ENCODE measurements around the gene RIPOR1.
A peak's percentile ranks its signal among the peaks of the same experiment; 100 is the strongest.

Gene RIPOR1

GRCh38 chr16:67544329-67544841 is 15.8 kb downstream of the RIPOR1 start:
- peak; percentile 24 for TF ChIP-seq CTCF (IDR thresholded peaks at IDR 0.05; ENCODE audit: insufficient read depth, low read length, poor library complexity, severe bottlenecking)
- Histone ChIP-seq H3K4me3 (replicated peaks; ENCODE audit: low read depth, low read length) (no peak overlapping the region), H3K27me3 (replicated peaks; ENCODE audit: control insufficient read depth, insufficient read depth, low read length) (no peaks in the 10 kb centered on the region), H3K36me3 (ENCODE audit: control insufficient read depth, insufficient read depth, low read length) (peaks cover 18% of the 10 kb centered on the region)
- DNase-seq (ENCODE audit: extremely low read depth, insufficient read length), result no peak

- no peak for DNase-seq (ENCODE audit: extremely low read depth, insufficient read length)
- no peak for TF ChIP-seq CTCF (IDR thresholded peaks at IDR 0.05; ENCODE audit: insufficient read depth, low read length, poor library complexity, severe bottlenecking)
- Histone ChIP-seq H3K27me3 (replicated peaks; ENCODE audit: control insufficient read depth, insufficient read depth, low read length) (no peaks in the 10 kb centered on the region), H3K4me3 (replicated peaks; ENCODE audit: low read depth, low read length) (no peak overlapping the region), H3K36me3 (ENCODE audit: control insufficient read depth, insufficient read depth, low read length) (peaks cover 18% of the 10 kb centered on the region)
Measured at GRCh38 chr16:67544844-67545664, 16.4 kb downstream of the RIPOR1 start.

- Histone ChIP-seq H3K36me3 (ENCODE audit: control insufficient read depth, insufficient read depth, low read length) (peaks cover 18% of the 10 kb centered on the region), H3K27me3 (replicated peaks; ENCODE audit: control insufficient read depth, insufficient read depth, low read length) (no peaks in the 10 kb centered on the region), H3K4me3 (replicated peaks; ENCODE audit: low read depth, low read length) (no peak overlapping the region)
- no peak for DNase-seq (ENCODE audit: extremely low read depth, insufficient read length)
- no peak for TF ChIP-seq CTCF (IDR thresholded peaks at IDR 0.05; ENCODE audit: insufficient read depth, low read length, poor library complexity, severe bottlenecking)
Measured at GRCh38 chr16:67545665-67546024, 17.0 kb downstream of the RIPOR1 start.

GRCh38 chr16:67546091-67546501 is 17.5 kb downstream of the RIPOR1 start:
- Histone ChIP-seq H3K4me3 (replicated peaks; ENCODE audit: low read depth, low read length) (no peak overlapping the region), H3K36me3 (ENCODE audit: control insufficient read depth, insufficient read depth, low read length) (peaks cover 18% of the 10 kb centered on the region), H3K27me3 (replicated peaks; ENCODE audit: control insufficient read depth, insufficient read depth, low read length) (no peaks in the 10 kb centered on the region)
- no peak for TF ChIP-seq CTCF (IDR thresholded peaks at IDR 0.05; ENCODE audit: insufficient read depth, low read length, poor library complexity, severe bottlenecking)
- no peak for DNase-seq (ENCODE audit: extremely low read depth, insufficient read length)

GRCh38 chr16:67546761-67547422 is 18.3 kb downstream of the RIPOR1 start:
- peak; percentile 98 for TF ChIP-seq CTCF (IDR thresholded peaks at IDR 0.05; ENCODE audit: insufficient read depth, low read length, poor library complexity, severe bottlenecking)
- peak; percentile 76 for DNase-seq (ENCODE audit: extremely low read depth, insufficient read length)
- Histone ChIP-seq H3K36me3 (ENCODE audit: control insufficient read depth, insufficient read depth, low read length) (peaks cover 14% of the 10 kb centered on the region), H3K27me3 (replicated peaks; ENCODE audit: control insufficient read depth, insufficient read depth, low read length) (no peaks in the 10 kb centered on the region), H3K4me3 (replicated peaks; ENCODE audit: low read depth, low read length) (no peak overlapping the region)

All from GM06990 (cell line).